BLaER1 (cell line): ENCODE data around the gene TGFB3.
A peak's percentile ranks its signal among the peaks of the same experiment; 100 is the strongest.

Experiments used
- H3K27ac ChIP-seq: shearing (Covaris generic); formaldehyde crosslinking; 2 replicates; pipeline ENCODE4 v1.8.1; 2022
- H3K27me3 ChIP-seq: shearing (Covaris generic); formaldehyde crosslinking; 2 replicates; pipeline ENCODE4 v1.8.1; 2022
- H3K36me3 ChIP-seq: shearing (Covaris generic); formaldehyde crosslinking; 2 replicates; pipeline ENCODE4 v1.8.1; 2022
- H3K4me1 ChIP-seq: shearing (Covaris generic); formaldehyde crosslinking; 2 replicates; pipeline ENCODE4 v1.8.1; 2022
- H3K4me2 ChIP-seq: shearing (Covaris generic); formaldehyde crosslinking; 2 replicates; pipeline ENCODE4 v1.8.1; 2022
- H3K4me3 ChIP-seq: shearing (Covaris generic); formaldehyde crosslinking; 2 replicates; pipeline ENCODE4 v1.8.1; 2022
- H3K9ac ChIP-seq: shearing (Covaris generic); formaldehyde crosslinking; 2 replicates; pipeline ENCODE4 v1.8.1; 2022
- H3K9me3 ChIP-seq: shearing (Covaris generic); formaldehyde crosslinking; 2 replicates; pipeline ENCODE4 v1.8.1; 2022
- H4K20me1 ChIP-seq: shearing (Covaris generic); formaldehyde crosslinking; 2 replicates; pipeline ENCODE4 v1.8.1; 2022
- Cebpa-rat ChIP-seq: shearing (Covaris generic); IDR thresholded peaks from 2 replicates; pipeline ENCODE4 v1.8.1; 2022

Gene TGFB3

DNA sequence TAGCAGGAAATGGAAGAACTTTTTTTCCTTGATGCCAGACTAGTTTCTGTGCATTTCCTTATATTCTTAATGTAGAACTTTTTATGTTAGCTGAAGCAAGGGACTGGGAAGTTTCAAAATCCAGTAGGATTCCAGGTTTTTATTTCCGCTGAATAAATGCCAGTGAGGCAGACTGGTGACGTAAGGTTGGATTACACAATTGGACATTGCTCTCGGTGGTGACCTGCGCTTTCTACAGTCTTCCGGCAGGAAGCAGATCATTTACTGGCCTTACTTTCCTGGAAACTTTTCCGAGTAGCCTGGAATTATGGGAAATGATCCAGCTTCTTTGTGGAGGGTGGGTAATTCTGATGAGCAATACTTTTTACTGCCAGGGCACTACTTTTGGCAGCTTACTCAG is 7.3 kb upstream of the TGFB3 start:
- Histone ChIP-seq H3K9ac (no peak overlapping the region), H3K36me3 (no peaks in the 10 kb centered on the region), H4K20me1 (no peaks in the 10 kb centered on the region), H3K4me2 (no peak overlapping the region), H3K4me3 (no peak overlapping the region), H3K27ac (no peak overlapping the region), H3K27me3 (no peaks in the 10 kb centered on the region), H3K4me1 (peaks cover 33% of the 10 kb centered on the region), H3K9me3 (no peaks in the 10 kb centered on the region)
- TF ChIP-seq Cebpa-rat: no peak

DNA sequence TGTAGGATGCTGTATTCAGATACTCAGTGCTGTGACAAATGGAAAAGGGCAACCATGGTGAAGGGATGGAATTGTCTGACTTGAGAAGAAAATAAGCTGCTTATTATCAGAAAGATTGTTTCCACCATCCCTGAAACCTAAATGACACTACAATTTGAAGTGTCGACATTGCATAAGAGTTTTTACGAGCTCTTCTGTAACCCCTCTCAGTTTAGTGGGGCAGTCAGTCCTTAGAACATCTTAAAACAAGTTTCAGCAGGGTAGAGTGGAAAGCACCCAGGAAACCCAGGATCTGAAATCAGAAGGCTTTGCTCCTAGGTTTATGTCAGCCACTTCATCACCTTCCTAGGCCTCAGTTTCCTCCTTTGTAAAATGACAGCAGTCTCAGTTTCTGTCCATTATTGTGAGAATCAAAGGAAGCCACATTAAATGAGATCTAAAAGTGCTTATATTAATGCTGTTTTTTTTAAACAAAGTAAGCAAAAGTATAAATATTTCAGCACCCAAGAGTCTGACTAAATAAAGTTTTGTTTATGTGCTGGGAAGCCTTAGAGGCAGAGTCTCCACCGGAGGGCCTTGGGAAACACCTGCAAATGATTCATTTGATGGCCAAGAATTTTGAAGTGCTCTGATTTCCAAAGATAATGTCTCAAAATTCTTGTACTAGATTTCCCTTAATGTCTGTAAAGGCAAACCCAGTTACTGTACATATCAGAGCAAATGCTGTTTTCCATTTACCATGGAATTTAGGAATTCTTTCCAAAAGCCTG is 5.6 kb upstream of the TGFB3 start:
- H3K36me3 ChIP-seq: no peaks in the 10 kb centered on the region
- H3K4me2 ChIP-seq: no peak overlapping the region
- H3K9ac ChIP-seq: no peak overlapping the region
- no peaks in the 10 kb centered on the region for H3K9me3 ChIP-seq
- H3K4me3 ChIP-seq: no peak overlapping the region
- peaks cover 11% of the 10 kb centered on the region for H3K27me3 ChIP-seq
- no peaks in the 10 kb centered on the region for H4K20me1 ChIP-seq
- no peak overlapping the region for H3K27ac ChIP-seq
- no peak for TF ChIP-seq Cebpa-rat
- H3K4me1 ChIP-seq: peaks cover 18% of the 10 kb centered on the region

DNA sequence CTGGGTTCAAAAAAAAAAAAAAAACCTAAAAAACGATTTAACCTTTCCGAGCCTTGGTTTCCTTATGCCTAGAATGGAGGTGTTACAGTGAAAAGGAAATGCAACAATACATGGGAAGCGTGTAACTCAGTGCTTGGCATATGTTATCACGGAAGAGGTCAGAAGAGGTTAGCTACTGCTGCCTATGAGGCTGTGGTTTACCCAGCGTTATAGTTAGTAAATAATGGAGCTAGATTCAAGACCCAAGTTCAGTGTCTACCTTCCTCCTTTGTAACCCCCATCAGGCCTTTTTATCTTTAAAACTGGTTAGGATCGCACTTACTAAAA is 4.6 kb upstream of the TGFB3 start:
- Histone ChIP-seq H3K27me3 (peaks cover 11% of the 10 kb centered on the region), H4K20me1 (no peaks in the 10 kb centered on the region), H3K4me3 (peak overlapping the region; percentile 89), H3K36me3 (no peaks in the 10 kb centered on the region), H3K27ac (no peak overlapping the region), H3K4me2 (peak overlapping the region; percentile 95), H3K9ac (peak overlapping the region; percentile 74), H3K9me3 (no peaks in the 10 kb centered on the region), H3K4me1 (peaks cover 13% of the 10 kb centered on the region)
- TF ChIP-seq Cebpa-rat: no peak

DNA sequence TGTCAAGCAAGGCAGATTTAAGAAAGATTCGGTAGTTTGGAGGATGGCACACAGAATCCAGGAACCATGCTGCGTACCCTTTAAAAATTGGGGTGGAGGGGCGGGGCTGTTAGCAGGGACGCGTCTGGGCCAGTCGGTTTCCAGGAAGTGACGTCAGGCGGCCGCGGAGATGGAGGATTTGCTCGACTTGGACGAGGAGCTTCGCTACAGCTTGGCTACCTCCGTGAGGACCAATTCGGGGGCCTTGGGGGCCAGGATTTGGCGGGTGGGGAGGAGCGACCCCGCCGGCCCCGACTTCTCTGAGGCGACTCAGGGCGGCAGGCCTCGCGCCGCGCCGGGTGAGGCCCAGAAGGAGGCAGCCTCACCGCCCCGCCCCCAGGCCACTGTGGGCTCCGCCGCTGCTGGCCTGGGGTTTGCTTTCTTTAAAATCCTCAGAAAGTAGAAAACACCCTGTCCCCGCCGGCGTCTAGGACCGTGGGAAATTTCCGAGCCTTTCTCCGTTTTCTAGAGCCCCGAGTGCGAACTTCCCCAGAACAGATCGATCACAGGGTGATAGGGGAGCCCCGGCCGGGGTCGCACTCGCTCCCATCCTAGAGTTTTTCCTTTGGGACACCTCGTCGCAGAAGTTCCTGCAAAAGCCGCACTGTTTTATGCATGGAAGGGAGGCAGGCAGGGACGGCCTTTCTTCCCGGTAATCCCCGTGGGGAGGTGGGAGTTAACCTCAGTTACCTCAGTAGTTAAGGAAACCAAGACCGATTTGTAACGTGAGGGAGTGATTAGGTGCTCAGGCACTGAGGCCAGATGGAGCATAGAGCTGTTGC is 4.0 kb upstream of the TGFB3 start, which contains the start of gene IFT43:
IFT43 (plus strand) TSS at position 146 of the 821 bp plus-strand sequence; CDS start at position 170, 24 bp downstream.
- TF ChIP-seq Cebpa-rat: no peak
- peak within 1 kb of the TSS; percentile 37; the same call in 1 of the 2 replicates for H3K27ac ChIP-seq
- peaks cover 18% of the 10 kb centered on the region for H3K4me1 ChIP-seq

DNA sequence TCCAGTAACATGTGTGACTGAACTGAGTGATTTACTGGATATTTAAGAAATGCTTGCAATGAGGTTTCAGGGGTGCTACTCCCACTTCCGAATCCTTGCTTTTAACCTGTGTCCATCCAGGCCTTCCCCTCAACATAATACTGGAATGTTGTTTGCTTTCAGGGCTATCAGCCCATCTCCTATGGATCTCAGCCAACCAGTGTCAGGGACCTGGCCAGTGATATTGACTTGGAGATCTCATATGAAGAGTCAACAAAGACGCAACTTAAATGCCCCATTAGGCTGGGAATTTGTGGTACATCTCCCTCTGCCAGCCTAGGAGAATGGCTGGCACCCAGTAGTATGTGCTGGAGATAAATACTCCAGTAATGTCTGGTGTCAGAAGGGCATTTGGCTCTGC is 2.9 kb upstream of the TGFB3 start:
- Histone ChIP-seq H3K9ac (no peak overlapping the region), H3K4me2 (no peak overlapping the region)

More for the DNA sequence above, 4.0 kb upstream of the TGFB3 start, which contains the start of gene IFT43:
- H3K27me3 ChIP-seq: peaks cover 11% of the 10 kb centered on the region
- no peaks in the 10 kb centered on the region for H4K20me1 ChIP-seq
- H3K4me2 ChIP-seq: peak within 1 kb of the TSS; percentile 95
- peak within 1 kb of the TSS; percentile 74 for H3K9ac ChIP-seq
- no peaks in the 10 kb centered on the region for H3K36me3 ChIP-seq
- H3K4me3 ChIP-seq: peak within 1 kb of the TSS; percentile 89
- H3K9me3 ChIP-seq: no peaks in the 10 kb centered on the region

DNA sequence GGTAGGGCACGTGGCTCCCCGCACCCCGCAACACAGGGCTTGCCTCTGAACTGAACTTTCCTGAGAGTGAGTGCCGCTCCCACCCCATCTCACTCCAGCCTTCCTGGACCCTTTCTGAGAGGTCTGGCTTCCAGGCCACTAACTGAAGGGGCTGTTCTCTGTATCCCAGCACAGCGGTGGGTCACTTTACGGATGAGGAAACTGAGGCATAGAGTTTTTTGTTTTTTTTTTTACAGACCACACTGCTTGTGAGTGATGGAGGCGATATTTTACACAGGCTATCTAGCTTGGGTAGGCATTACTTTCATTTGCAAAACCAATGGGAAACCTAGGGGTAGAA is 1.2 kb upstream of the TGFB3 start:
- Histone ChIP-seq H3K9ac (no peak overlapping the region), H3K27ac (no peak overlapping the region), H3K4me1 (peaks cover 45% of the 10 kb centered on the region), H3K36me3 (no peaks in the 10 kb centered on the region), H4K20me1 (no peaks in the 10 kb centered on the region), H3K4me2 (peak overlapping the region; percentile 92), H3K4me3 (peak overlapping the region; percentile 76), H3K27me3 (peaks cover 11% of the 10 kb centered on the region), H3K9me3 (no peaks in the 10 kb centered on the region)
- no peak for TF ChIP-seq Cebpa-rat

More for the DNA sequence above, 2.9 kb upstream of the TGFB3 start:
- no peak overlapping the region for H3K4me3 ChIP-seq
- TF ChIP-seq Cebpa-rat: no peak
- no peaks in the 10 kb centered on the region for H3K36me3 ChIP-seq
- H3K4me1 ChIP-seq: peaks cover 29% of the 10 kb centered on the region
- H3K27me3 ChIP-seq: peaks cover 11% of the 10 kb centered on the region
- H3K27ac ChIP-seq: no peak overlapping the region
- no peaks in the 10 kb centered on the region for H3K9me3 ChIP-seq
- no peaks in the 10 kb centered on the region for H4K20me1 ChIP-seq

DNA sequence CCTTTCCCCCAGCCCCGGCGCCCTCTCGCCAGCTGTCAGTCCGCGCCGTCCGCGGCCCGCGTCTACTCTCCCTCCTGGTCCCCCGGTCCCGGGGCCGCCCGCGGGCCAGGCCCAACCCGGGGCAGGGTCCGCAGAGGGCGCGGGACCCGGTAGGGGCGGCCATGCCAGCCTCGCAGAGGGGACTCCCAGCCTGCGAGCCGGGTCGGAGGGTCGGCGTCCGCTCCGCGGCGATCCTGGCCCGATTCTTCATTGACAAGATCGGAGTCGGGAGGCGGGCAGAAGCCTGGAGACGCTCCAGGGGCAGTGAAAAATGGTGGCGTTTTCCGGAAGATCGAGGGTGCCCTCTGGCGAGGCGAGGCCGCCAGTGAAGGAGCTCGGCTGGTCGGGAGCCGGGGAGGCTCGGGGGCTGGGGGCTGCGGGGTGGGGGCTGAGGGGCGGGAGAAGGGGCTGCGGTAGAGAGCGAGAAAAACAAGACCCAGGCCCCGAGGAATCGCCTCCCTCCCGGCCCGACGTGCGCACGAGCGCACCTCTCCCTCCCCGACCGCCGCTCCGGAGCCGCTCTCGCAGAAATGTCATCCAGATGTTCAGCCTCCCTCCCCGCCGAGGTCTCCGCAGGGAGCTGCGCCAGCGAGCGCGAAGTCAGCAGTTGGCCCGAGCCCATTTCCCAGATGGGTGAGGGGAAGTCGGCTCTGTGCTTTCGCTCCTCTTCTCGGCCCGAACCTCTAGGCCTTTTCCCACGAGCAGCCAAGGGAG is 647 bp upstream of the TGFB3 start:
- Histone ChIP-seq H3K27ac (peak overlapping the region; percentile 59; the same call in 1 of the 2 replicates), H3K27me3 (peaks cover 11% of the 10 kb centered on the region), H3K36me3 (no peaks in the 10 kb centered on the region), H3K4me3 (peak overlapping the region; percentile 76), H3K9me3 (no peaks in the 10 kb centered on the region), H3K4me2 (peak overlapping the region; percentile 92), H3K9ac (peak overlapping the region; percentile 81), H4K20me1 (no peaks in the 10 kb centered on the region), H3K4me1 (peaks cover 50% of the 10 kb centered on the region)
- TF ChIP-seq Cebpa-rat: no peak

DNA sequence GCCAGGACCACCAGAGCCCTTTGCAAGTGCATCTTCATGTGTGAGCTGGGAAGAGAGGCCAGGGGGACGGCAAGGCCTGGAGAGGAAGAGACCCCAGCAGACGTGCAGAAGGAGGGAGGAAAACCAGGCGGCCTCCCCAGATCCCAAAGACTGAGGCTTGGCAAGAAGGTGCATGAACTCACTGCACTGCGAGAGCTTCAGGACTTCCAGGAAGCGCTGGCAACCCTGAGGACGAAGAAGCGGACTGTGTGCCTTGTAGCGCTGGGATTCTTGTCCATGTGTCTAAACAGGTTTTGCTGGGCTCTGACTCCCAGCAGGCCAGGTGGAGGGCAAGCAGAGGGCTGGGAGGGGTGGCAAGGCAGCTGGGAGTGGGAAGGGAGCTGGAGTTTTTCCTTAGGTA is 939 bp downstream of the TGFB3 start:
- H3K4me3 ChIP-seq: no peak overlapping the region
- H4K20me1 ChIP-seq: no peaks in the 10 kb centered on the region
- H3K27ac ChIP-seq: no peak overlapping the region
- no peaks in the 10 kb centered on the region for H3K36me3 ChIP-seq
- no peaks in the 10 kb centered on the region for H3K9me3 ChIP-seq
- H3K27me3 ChIP-seq: peaks cover 11% of the 10 kb centered on the region
- peak overlapping the region; percentile 92 for H3K4me2 ChIP-seq
- no peak for TF ChIP-seq Cebpa-rat
- H3K4me1 ChIP-seq: peaks cover 57% of the 10 kb centered on the region
- H3K9ac ChIP-seq: no peak overlapping the region

DNA sequence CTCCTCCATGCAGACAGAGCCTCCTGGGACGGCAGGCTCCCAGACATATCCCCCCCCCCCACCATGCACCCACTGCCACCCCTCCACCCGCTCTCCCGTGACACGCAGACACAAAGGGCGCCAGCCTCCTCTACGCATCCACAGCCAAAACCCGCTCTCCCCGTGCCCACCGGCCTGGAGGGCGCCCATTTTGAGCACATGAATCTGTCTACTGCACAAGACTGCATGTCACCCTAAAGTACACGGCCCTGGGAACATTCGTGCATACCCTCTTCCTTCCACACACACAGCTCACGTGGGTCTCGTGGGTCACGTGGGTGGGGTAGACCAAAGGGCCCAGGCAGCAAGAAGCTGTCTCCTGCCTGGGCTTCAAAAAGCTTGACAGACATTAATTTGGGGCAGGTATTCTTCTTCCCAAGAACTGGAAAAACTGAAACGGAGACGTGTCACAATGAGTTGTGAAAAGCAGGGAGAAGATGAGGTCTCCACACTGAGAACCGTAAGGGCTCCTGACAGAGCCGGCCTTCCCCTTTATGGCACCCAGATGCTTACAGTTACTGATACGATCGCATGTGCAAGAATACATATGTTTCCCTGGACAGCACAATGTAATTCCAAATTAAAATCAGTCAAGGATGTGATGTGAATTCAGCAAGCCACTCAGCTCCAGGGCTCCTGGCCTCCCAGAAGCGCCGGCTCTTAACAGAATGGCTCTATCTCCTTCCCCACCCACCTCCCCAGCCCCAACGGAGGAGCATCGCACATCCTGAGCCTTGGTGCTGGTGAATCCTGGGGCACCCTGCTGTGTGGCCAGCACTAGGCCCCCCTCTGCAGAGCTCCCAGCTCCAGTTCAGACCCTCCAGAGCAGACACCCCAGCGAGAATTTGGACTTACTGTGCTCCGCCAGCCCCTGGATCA is 1.9 kb downstream of the TGFB3 start:
- H3K36me3 ChIP-seq: no peaks in the 10 kb centered on the region
- H3K27ac ChIP-seq: no peak overlapping the region
- peak overlapping the region; percentile 92 for H3K4me2 ChIP-seq
- H4K20me1 ChIP-seq: no peaks in the 10 kb centered on the region
- no peaks in the 10 kb centered on the region for H3K9me3 ChIP-seq
- no peak overlapping the region for H3K9ac ChIP-seq
- H3K4me1 ChIP-seq: peaks cover 57% of the 10 kb centered on the region
- TF ChIP-seq Cebpa-rat: no peak
- peaks cover 11% of the 10 kb centered on the region for H3K27me3 ChIP-seq
- H3K4me3 ChIP-seq: no peak overlapping the region
